OCI-LY7 (cell line): ENCODE data around the gene VWA5B1.

Experiments
- CTCF ChIP-seq: fragments of 200-600 bp; sonication (generic); conservative IDR thresholded peaks from 2 replicates; pipeline ENCODE4 v1.5.1; 2014; ENCODE audit warnings: mild to moderate bottlenecking, antibody characterized with exemption, low read length, moderate library complexity, mixed read lengths
- EZH2phosphoT487 ChIP-seq: fragments of 200-600 bp; sonication (generic); IDR thresholded peaks from 2 replicates; pipeline ENCODE4 v1.6.1; 2018; ENCODE audit warnings: low read depth, borderline replicate concordance, mild to moderate bottlenecking, mixed run types, antibody characterized with exemption, low read length, moderate library complexity, mixed read lengths

- TF ChIP-seq CTCF: no peak
- no peak for TF ChIP-seq EZH2phosphoT487
Observed at GRCh38 chr1:20290624-20291597, at the start of gene VWA5B1.
